Measurements from ENCODE around the gene PLD6. TPM values are rescaled to one million over a fixed set of nuclear protein-coding genes. Genes with fewer than 3 reads are reported as not detected.

The PLD6 gene
- total RNA-seq, 1 experiment from 2014 or later, result 0.09 TPM

DNA sequence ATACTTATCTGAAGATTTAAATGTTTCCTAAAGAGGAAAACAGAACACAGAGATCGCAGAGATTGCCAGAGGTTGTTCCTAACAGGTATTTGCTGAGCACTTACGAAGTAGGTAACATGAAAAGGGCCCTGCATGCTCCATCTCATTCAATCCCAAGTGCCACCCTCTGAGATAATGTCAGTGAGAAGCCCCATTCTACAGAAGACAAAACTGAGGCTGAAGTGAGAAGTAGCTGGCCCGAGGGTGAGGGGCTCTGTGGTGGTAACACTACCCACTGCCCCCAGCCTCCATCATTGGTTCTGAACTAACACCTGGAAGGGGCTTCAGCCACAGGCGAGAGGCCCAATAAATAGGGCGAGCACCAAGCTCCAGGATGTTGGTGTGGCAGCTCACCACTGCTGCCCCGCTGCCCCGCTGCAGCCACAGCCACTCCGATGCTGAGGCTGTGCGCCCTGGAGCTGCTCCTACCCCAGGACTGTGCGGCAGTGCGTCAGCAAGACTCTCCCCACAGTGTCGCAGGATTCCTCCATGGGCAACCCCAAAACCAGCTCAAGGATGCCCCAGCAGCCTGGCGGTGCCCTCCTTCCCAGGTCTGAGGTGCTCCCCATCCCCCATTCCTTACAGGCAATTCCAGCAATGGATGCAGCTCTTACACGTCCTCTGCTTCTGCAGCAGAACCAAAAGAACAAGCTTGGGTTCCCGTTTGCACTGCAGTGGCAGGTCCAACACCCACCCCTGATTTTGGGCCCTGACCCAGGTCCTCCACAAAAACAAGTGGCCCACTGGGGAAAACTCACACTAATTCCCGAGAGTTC is 20.5 kb upstream of the PLD6 start:
- H3K27me3 Mint-ChIP-seq (ENCODE audit: low read depth), result no peaks in the 10 kb centered on the region
- no peak overlapping the region for H3K23ac ChIP-seq (ENCODE audit: insufficient read length, low read depth, low read length)
- no peak overlapping the region for H2AK5ac ChIP-seq (ENCODE audit: insufficient read length, low read length)
- H3K9me3 Mint-ChIP-seq, result no peaks in the 10 kb centered on the region
- no peak overlapping the region for H2BK20ac ChIP-seq (ENCODE audit: low read depth, low read length, poor library complexity, severe bottlenecking)
- H3K4me3 Mint-ChIP-seq, result no peak overlapping the region
- DNase-seq, result no peak
- no peak overlapping the region for H2BK5ac ChIP-seq (ENCODE audit: insufficient read length, low read length)
- H4K20me1 ChIP-seq (ENCODE audit: control insufficient read depth, insufficient read depth, insufficient read length), result no peaks in the 10 kb centered on the region
- no peaks in the 10 kb centered on the region for H3K9me3 ChIP-seq (ENCODE audit: control insufficient read depth, low read depth, low read length)
- no peak overlapping the region for H2BK15ac ChIP-seq (ENCODE audit: low read depth, low read length)
- H3K9ac ChIP-seq (ENCODE audit: extremely low read depth, insufficient read length, low read length), result no peak overlapping the region
- no peak overlapping the region for H3K27ac ChIP-seq (ENCODE audit: insufficient read length, low read depth, low read length)
- no peak overlapping the region for H3K27ac Mint-ChIP-seq
- no peak overlapping the region for H3K4me2 ChIP-seq (ENCODE audit: insufficient read depth, insufficient read length, low read length)
- no peak overlapping the region for H3K4ac ChIP-seq (ENCODE audit: low read depth, low read length)
- no peak overlapping the region for H4K8ac ChIP-seq (replicated peaks; ENCODE audit: insufficient read length, low read depth, low read length)
- H2BK120ac ChIP-seq (ENCODE audit: low read depth, low read length, poor library complexity, severe bottlenecking), result no peak overlapping the region
- H4K91ac ChIP-seq (ENCODE audit: insufficient read length, low read depth, low read length), result no peak overlapping the region
- peaks cover 38 to 93% (median 86%) of the 10 kb centered on the region in 3 experiments; a peak in 6 of 7 replicates for H3K36me3 Mint-ChIP-seq (ENCODE audit: insufficient read depth in 1 of 3, low read depth in 3 of 3)
- no peaks in the 10 kb centered on the region for H3K23me2 ChIP-seq (ENCODE audit: insufficient read length, low read depth, low read length, poor library complexity, severe bottlenecking)
- no peaks in the 10 kb centered on the region for H3K4me1 ChIP-seq (ENCODE audit: insufficient read depth, low read length)
- H3K79me1 ChIP-seq (ENCODE audit: insufficient read depth, low read depth, low read length, poor library complexity, severe bottlenecking), result no peaks in the 10 kb centered on the region
- no CpG with 5 or more reads among the region's 16 CpGs for WGBS (ENCODE audit: extremely low coverage, insufficient read length, low lambda C conversion rate)
- no peak overlapping the region for H3K18ac ChIP-seq (ENCODE audit: insufficient read length, low read depth, low read length)
- no peak overlapping the region for H3K14ac ChIP-seq (ENCODE audit: insufficient read depth, low read length)
- H3K56ac ChIP-seq (ENCODE audit: insufficient read length, low read depth, low read length), result no peak overlapping the region
- no peaks in the 10 kb centered on the region for H3K79me2 ChIP-seq (ENCODE audit: insufficient read depth, low read length)
- no peaks in the 10 kb centered on the region for H3K27me3 ChIP-seq (ENCODE audit: insufficient read depth, low read length)
- TF ChIP-seq CTCF (conservative IDR thresholded peaks at IDR 0.05), result no peak
- H2BK12ac ChIP-seq (ENCODE audit: insufficient read length, low read depth, low read length), result no peak overlapping the region
- H2AFZ ChIP-seq (ENCODE audit: low read length), result no peak overlapping the region
- no peak overlapping the region for H3T11ph ChIP-seq (ENCODE audit: low read length)
- no peaks in the 10 kb centered on the region for H3K4me1 Mint-ChIP-seq
- no peak overlapping the region for H4K5ac ChIP-seq (ENCODE audit: insufficient read length, low read depth, low read length)

Measured in H9 (cell line).